Sigmoid colon (tissue), 7 donors: ENCODE results near the gene CCDC60. TPM values are rescaled to one million over a fixed set of nuclear protein-coding genes. Genes with fewer than 3 reads are reported as not detected.

Experiments used
- DNase-seq: peaks from one replicate; pipeline ENCODE4 v3.0.0-alpha.2; 2019
- H3K27ac ChIP-seq, 4 donors: fragments of 200-600 bp; sonication (generic); one replicate each; pipeline ENCODE4 v1.5.1; 2016 to 2019; ENCODE audit warnings: mild to moderate bottlenecking in 1 of 4
- H3K27me3 ChIP-seq, 3 donors: fragments of 200-600 bp; sonication (generic); one replicate each; pipeline ENCODE4 v1.5.1; 2019; ENCODE audit warnings: mild to moderate bottlenecking in 1 of 3
- H3K36me3 ChIP-seq, 4 donors: fragments of 200-600 bp; sonication (generic); one replicate each; pipeline ENCODE4 v1.5.1; 2016 to 2019
- H3K4me1 ChIP-seq, 4 donors: fragments of 200-600 bp; sonication (generic); one replicate each; pipeline ENCODE4 v1.5.1; 2017 to 2019
- H3K4me3 ChIP-seq, 4 donors: fragments of 200-600 bp; sonication (generic); one replicate each; pipeline ENCODE4 v1.5.1; 2017 to 2019; ENCODE audit warnings: mild to moderate bottlenecking in 2 of 4, moderate library complexity in 1 of 4
- H3K9me3 ChIP-seq, 4 donors: fragments of 200-600 bp in 3 of 4; sonication (generic) in 3 of 4; one replicate each; pipeline versions ENCODE4 v1.5.1 to v1.6.1; 2013 to 2019
- CTCF ChIP-seq, 4 experiments: fragments of 450-650 bp in 3 of 4; fragments of 200-600 bp in 1 of 4; IDR thresholded peaks; one replicate each; pipeline ENCODE4 v1.5.1; 2016 to 2019; ENCODE audit warnings: antibody characterized with exemption in 4 of 4, mild to moderate bottlenecking in 3 of 4, moderate library complexity in 2 of 4
- EP300 ChIP-seq, 4 donors: sonication (generic); formaldehyde crosslinking; IDR thresholded peaks; one replicate each; pipeline ENCODE4 v1.6.1; 2017; ENCODE audit warnings: antibody characterized with exemption in 4 of 4
- POLR2A ChIP-seq, 2 donors: fragments of 450-650 bp; IDR thresholded peaks; one replicate each; pipeline ENCODE4 v1.6.1; 2016; ENCODE audit warnings: antibody characterized with exemption in 2 of 2, mild to moderate bottlenecking in 2 of 2, moderate library complexity in 2 of 2
- POLR2AphosphoS5 ChIP-seq, 4 donors: sonication (generic); formaldehyde crosslinking; IDR thresholded peaks; one replicate each; pipeline ENCODE4 v1.6.1; 2017; ENCODE audit warnings: antibody characterized with exemption in 4 of 4
- WGBS, 2 donors: extraction: QIAGEN DNeasy Blood & Tissue Kit; methylation state at CpG; one replicate each; pipeline ENCODE4 v1.1.7; 2013; 5-methylcytosine and 5-hydroxymethylcytosine counted together
- intact Hi-C: fragments of 100-400 bp; cut with DNase I; formaldehyde crosslinking; loops from one replicate; pipeline ENCODE4 v1.15.1; 2023
- polyA plus RNA-seq, 3 donors: library from polyadenylated mRNA; stranded (reverse); fragments of 200-250 nt; gene quantifications; one replicate each; pipeline ENCODE4 v1.2.3, GENCODE V29; 2013
- total RNA-seq, 4 donors: library from RNA; depleted of rRNA; stranded (reverse); fragments of >200 nt; gene quantifications; one replicate each; pipeline ENCODE4 v1.1.0, GENCODE V29; 2016
- donor health status: healthy with polysubstance abuse.
- donor health status: Bipolar disorder and iron deficiency.
- donor health status: healthy.

CCDC60 gene
- total and polyA plus RNA-seq, 7 donors = 1.1 to 10.4 (median 1.6) TPM

- peak in 3 of 4 donors; percentile 57 to 76 (median 65) for TF ChIP-seq POLR2AphosphoS5 (IDR thresholded peaks at IDR 0.05)
- TF ChIP-seq CTCF (IDR thresholded peaks at IDR 0.05) = no peak
- no peak for TF ChIP-seq POLR2A (IDR thresholded peaks at IDR 0.05)
- TF ChIP-seq EP300 (IDR thresholded peaks at IDR 0.05) = peak in 1 of 4 donors; percentile 51
- Histone ChIP-seq H3K4me3 (no peak overlapping the region), H3K36me3 (no peaks in the 10 kb centered on the region), H3K4me1 (peaks cover 0 to 58% (median 43%) of the 10 kb centered on the region in 4 donors), H3K27ac (peak overlapping the region; percentile 65 to 76 (median 70)), H3K9me3 (no peaks in the 10 kb centered on the region), H3K27me3 (no peaks in the 10 kb centered on the region)
- WGBS, 2 donors = 75 to 79% methylated on average over 10 of the region's 10 CpGs
- intact Hi-C loops = loop anchor here (5.0 kb wide), 1 partner anchor 43 kb away; no protein-coding TSS in a partner anchor
- no peak for DNase-seq
Observed at GRCh38 chr12:119369907-119370546, 35.5 kb downstream of the CCDC60 start.

GRCh38 chr12:119372540-119372939 is 38.0 kb downstream of the CCDC60 start:
- no peak for TF ChIP-seq POLR2A (IDR thresholded peaks at IDR 0.05)
- TF ChIP-seq POLR2AphosphoS5 (IDR thresholded peaks at IDR 0.05) = no peak
- TF ChIP-seq CTCF (IDR thresholded peaks at IDR 0.05) = no peak
- no peak for TF ChIP-seq EP300 (IDR thresholded peaks at IDR 0.05)
- 68 to 72% methylated on average over 7 of the region's 7 CpGs for WGBS, 2 donors
- Histone ChIP-seq H3K4me3 (no peak overlapping the region), H3K36me3 (no peaks in the 10 kb centered on the region), H3K4me1 (peaks cover 0 to 50% (median 39%) of the 10 kb centered on the region in 4 donors), H3K27me3 (no peaks in the 10 kb centered on the region), H3K9me3 (no peaks in the 10 kb centered on the region), H3K27ac (peak overlapping the region; percentile 16 to 76 (median 69))
- intact Hi-C loops = loop anchor here (5.0 kb wide), 1 partner anchor 45 kb away; no protein-coding TSS in a partner anchor
- DNase-seq = no peak

GRCh38 chr12:119373001-119373400 is 38.5 kb downstream of the CCDC60 start:
- no peaks in the 10 kb centered on the region for H3K9me3 ChIP-seq
- peak overlapping the region; percentile 16 to 76 (median 32) for H3K27ac ChIP-seq
- H3K36me3 ChIP-seq = no peaks in the 10 kb centered on the region
- DNase-seq = no peak
- TF ChIP-seq EP300 (IDR thresholded peaks at IDR 0.05) = no peak
- TF ChIP-seq POLR2A (IDR thresholded peaks at IDR 0.05) = no peak
- TF ChIP-seq CTCF (IDR thresholded peaks at IDR 0.05) = no peak
- no peak for TF ChIP-seq POLR2AphosphoS5 (IDR thresholded peaks at IDR 0.05)
- peaks cover 0 to 50% (median 39%) of the 10 kb centered on the region in 4 donors for H3K4me1 ChIP-seq
- intact Hi-C loops = loop anchor here (5.0 kb wide), 1 partner anchor 46 kb away; no protein-coding TSS in a partner anchor
- 60 to 74% methylated on average over 3 of the region's 3 CpGs for WGBS, 2 donors
- H3K27me3 ChIP-seq = no peaks in the 10 kb centered on the region
- H3K4me3 ChIP-seq = no peak overlapping the region

GRCh38 chr12:119373666-119374065 is 39.1 kb downstream of the CCDC60 start:
- TF ChIP-seq POLR2A (IDR thresholded peaks at IDR 0.05) = no peak
- TF ChIP-seq CTCF (IDR thresholded peaks at IDR 0.05) = no peak
- Histone ChIP-seq H3K9me3 (no peaks in the 10 kb centered on the region), H3K27me3 (no peaks in the 10 kb centered on the region), H3K27ac (peak overlapping the region in 1 of 4 donors; percentile 76), H3K4me3 (no peak overlapping the region), H3K36me3 (no peaks in the 10 kb centered on the region), H3K4me1 (peaks cover 0 to 47% (median 36%) of the 10 kb centered on the region in 4 donors)
- 37 to 76% methylated on average over 2 of the region's 2 CpGs for WGBS, 2 donors
- intact Hi-C loops = loop anchor here (5.0 kb wide), 1 partner anchor 46 kb away; no protein-coding TSS in a partner anchor
- DNase-seq = no peak
